Measurements from ENCODE around the gene CRACR2A.

The CRACR2A gene

GRCh38 chr12:3743803-3744202, 9.1 kb downstream of the CRACR2A start:
- TF ChIP-seq EP300 (IDR thresholded peaks at IDR 0.05; ENCODE audit: borderline replicate concordance) (no peak), TAF1 (IDR thresholded peaks at IDR 0.05; ENCODE audit: low read depth) (no peak), MAX (IDR thresholded peaks at IDR 0.05) (no peak), TEAD4 (IDR thresholded peaks at IDR 0.05) (no peak), RAD21 (IDR thresholded peaks at IDR 0.05; ENCODE audit: low read depth) (no peak), CEBPB (IDR thresholded peaks at IDR 0.05) (no peak), REST (IDR thresholded peaks at IDR 0.05; ENCODE audit: low read depth) (no peak), ZBTB7A (IDR thresholded peaks at IDR 0.05; ENCODE audit: low read depth) (no peak), TCF12 (IDR thresholded peaks at IDR 0.05; ENCODE audit: low read depth) (no peak), FOXM1 (IDR thresholded peaks at IDR 0.05; ENCODE audit: borderline replicate concordance, low read depth) (no peak), EGR1 (IDR thresholded peaks at IDR 0.05) (no peak), CREB1 (IDR thresholded peaks at IDR 0.05; ENCODE audit: low read depth) (no peak), USF1 (IDR thresholded peaks at IDR 0.05) (no peak)

GRCh38 chr12:3741882-3742672, 10.8 kb downstream of the CRACR2A start:
- TF ChIP-seq CEBPB (IDR thresholded peaks at IDR 0.05) = no peak
- TF ChIP-seq ZBTB7A (IDR thresholded peaks at IDR 0.05; ENCODE audit: low read depth) = no peak
- no peak for TF ChIP-seq YY1 (IDR thresholded peaks at IDR 0.05; ENCODE audit: low read depth)

- TF ChIP-seq EGR1 (IDR thresholded peaks at IDR 0.05) (no peak), REST (IDR thresholded peaks at IDR 0.05; ENCODE audit: low read depth) (no peak), FOXM1 (IDR thresholded peaks at IDR 0.05; ENCODE audit: borderline replicate concordance, low read depth) (no peak), ZBTB7A (IDR thresholded peaks at IDR 0.05; ENCODE audit: low read depth) (no peak), USF1 (IDR thresholded peaks at IDR 0.05) (no peak), TEAD4 (IDR thresholded peaks at IDR 0.05) (no peak), YY1 (IDR thresholded peaks at IDR 0.05; ENCODE audit: low read depth) (no peak), RAD21 (IDR thresholded peaks at IDR 0.05; ENCODE audit: low read depth) (no peak), CREB1 (IDR thresholded peaks at IDR 0.05; ENCODE audit: low read depth) (no peak)
Measured at GRCh38 chr12:3740480-3741231, 12.3 kb downstream of the CRACR2A start.

GRCh38 chr12:3735432-3735831, 17.5 kb downstream of the CRACR2A start:
- TF ChIP-seq YY1 (IDR thresholded peaks at IDR 0.05; ENCODE audit: low read depth) (no peak), CEBPB (IDR thresholded peaks at IDR 0.05) (no peak), NFIC (IDR thresholded peaks at IDR 0.05) (no peak), MAX (IDR thresholded peaks at IDR 0.05) (no peak), TAF1 (IDR thresholded peaks at IDR 0.05; ENCODE audit: low read depth) (no peak), EP300 (IDR thresholded peaks at IDR 0.05; ENCODE audit: borderline replicate concordance) (no peak), TEAD4 (IDR thresholded peaks at IDR 0.05) (no peak), ZBTB7A (IDR thresholded peaks at IDR 0.05; ENCODE audit: low read depth) (no peak), USF1 (IDR thresholded peaks at IDR 0.05) (no peak), TCF12 (IDR thresholded peaks at IDR 0.05; ENCODE audit: low read depth) (no peak), RAD21 (IDR thresholded peaks at IDR 0.05; ENCODE audit: low read depth) (no peak), CREB1 (IDR thresholded peaks at IDR 0.05; ENCODE audit: low read depth) (no peak), FOXM1 (IDR thresholded peaks at IDR 0.05; ENCODE audit: borderline replicate concordance, low read depth) (no peak), REST (IDR thresholded peaks at IDR 0.05; ENCODE audit: low read depth) (no peak), EGR1 (IDR thresholded peaks at IDR 0.05) (no peak)

Data from Ishikawa (cell line).